AML-193 (cell line): ENCODE results near the gene RNASET2.
A peak's percentile ranks its signal among the peaks of the same experiment; 100 is the strongest.
"Not testable (repeated sequence)": the region's sequence is repeated elsewhere in the genome, so short reads cannot be mapped to it uniquely, and the experiment has no call there.

Source experiments
- DNase-seq, 2 experiments: peaks; one replicate each; lab custom pipeline; 2025; lab: John Stamatoyannopoulos, UW

RNASET2 gene

GRCh38 chr6:166927240-166927934 is 29.0 kb downstream of the RNASET2 start:
- no peak for DNase-seq

DNA sequence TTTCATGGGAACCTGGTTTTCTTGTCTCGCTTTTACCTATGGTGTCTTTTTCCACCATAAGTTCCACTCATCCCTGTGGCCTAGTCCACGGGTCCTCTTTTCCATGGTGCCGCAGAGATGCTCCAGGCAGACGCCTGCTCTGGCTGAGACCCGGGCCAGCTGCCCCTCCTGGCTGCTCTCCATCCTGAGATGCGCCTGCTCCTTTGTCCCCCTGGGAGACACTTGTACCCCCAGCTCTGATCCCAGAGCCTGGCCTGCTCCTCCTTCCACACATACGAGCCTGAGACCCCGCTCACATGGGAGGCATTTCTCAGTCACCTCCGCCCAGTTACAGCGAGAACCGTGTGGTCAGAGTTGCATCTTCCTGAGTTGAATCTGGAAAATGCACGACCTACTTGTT is 29.6 kb downstream of the RNASET2 start:
- DNase-seq = no peak

GRCh38 chr6:166925141-166925996 is 31.0 kb downstream of the RNASET2 start:
- no peak for DNase-seq

GRCh38 chr6:166924531-166924930 is 31.8 kb downstream of the RNASET2 start:
- DNase-seq = no peak

- no peak for DNase-seq
Observed at GRCh38 chr6:166922937-166923336, 33.4 kb downstream of the RNASET2 start.

- no peak for DNase-seq
Observed at GRCh38 chr6:166921570-166921969, 34.8 kb downstream of the RNASET2 start.

GRCh38 chr6:166916824-166917223 is 39.5 kb downstream of the RNASET2 start:
- no peak for DNase-seq

GRCh38 chr6:166915484-166915883 is 40.9 kb downstream of the RNASET2 start:
- DNase-seq = not testable (repeated sequence)

- not testable (repeated sequence) for DNase-seq
Observed at GRCh38 chr6:166914952-166915351, 41.4 kb downstream of the RNASET2 start.

GRCh38 chr6:166911248-166911677 is 45.1 kb downstream of the RNASET2 start:
- no peak for DNase-seq

- DNase-seq = no peak
Observed at GRCh38 chr6:166910601-166911000, 45.7 kb downstream of the RNASET2 start.

DNA sequence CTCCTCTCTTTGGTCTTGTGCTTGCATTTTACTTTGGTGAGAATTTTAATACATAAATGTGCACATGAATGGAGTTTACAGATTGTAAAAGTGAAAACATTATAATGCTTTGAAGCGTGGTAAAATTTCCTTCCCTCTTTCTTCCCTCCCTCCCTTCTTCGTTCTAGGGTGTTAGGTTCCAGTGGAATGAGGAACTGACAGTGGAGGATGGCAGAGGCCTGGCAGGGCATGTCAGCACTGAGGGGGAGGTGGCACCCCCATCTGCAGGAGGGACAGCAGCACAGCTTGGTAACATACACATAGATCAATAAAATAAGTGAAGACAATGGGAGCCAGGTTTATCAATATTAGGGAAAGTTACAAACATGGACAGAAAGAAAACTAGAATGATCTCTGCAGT is 47.5 kb downstream of the RNASET2 start:
- DNase-seq = peak; percentile 22 to 31

- no peak for DNase-seq
Observed at GRCh38 chr6:166907871-166908806, 48.2 kb downstream of the RNASET2 start.

DNA sequence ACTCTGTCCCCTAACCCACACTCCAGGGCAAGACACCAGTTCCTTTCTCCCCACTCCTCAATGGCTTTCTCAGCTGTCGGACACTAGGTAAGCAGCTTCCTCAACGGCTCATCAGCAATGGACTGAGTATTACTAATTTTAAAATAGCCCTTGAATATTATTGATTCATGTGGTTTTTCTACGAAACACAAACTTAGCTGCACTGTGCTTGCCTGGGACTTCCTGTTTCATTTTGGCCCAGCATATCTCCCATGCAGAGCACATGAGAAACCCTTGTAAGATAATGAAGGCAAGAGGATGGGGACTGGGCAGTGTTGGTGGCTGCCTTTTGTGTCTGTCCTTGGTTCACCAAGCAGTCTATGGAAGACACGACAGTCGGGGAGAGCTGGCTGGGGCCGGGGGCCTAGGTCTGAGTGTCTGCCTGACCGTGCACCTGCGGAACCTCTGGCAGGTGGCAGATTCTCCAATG is 48.9 kb downstream of the RNASET2 start:
- DNase-seq = peak; percentile 10 to 21

DNA sequence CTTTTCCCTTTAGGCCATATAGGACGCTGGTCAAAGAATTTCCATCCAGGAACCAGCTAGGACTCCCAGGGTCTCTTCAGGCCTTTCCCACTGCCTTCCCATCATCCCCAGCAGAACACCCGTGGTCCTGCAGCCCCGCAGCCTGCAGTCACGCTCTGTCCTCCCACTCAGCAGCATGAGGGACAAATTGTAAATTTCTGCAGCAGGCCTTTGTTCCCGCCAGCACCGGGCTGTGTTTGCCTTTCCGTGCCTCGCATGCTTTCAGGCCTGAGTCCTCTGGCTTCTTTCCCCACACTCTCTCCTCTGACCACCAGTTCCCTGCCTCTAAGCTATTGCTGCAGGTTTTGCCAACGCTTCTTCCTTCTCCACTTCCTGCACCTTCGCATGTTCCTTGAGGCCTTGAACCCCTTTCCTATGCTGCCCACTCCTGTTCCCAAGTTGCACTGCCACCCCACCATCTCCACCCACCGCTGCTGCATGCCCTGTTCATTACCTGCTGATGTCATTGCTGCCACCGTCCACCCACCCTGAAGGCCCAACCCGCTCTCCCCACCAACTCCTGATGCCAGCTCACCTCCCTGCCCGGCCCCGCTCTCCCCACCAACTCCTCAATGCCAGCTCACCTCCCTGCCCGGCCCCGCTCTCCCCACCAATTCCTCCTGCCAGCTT is 49.8 kb downstream of the RNASET2 start:
- DNase-seq = no peak

DNA sequence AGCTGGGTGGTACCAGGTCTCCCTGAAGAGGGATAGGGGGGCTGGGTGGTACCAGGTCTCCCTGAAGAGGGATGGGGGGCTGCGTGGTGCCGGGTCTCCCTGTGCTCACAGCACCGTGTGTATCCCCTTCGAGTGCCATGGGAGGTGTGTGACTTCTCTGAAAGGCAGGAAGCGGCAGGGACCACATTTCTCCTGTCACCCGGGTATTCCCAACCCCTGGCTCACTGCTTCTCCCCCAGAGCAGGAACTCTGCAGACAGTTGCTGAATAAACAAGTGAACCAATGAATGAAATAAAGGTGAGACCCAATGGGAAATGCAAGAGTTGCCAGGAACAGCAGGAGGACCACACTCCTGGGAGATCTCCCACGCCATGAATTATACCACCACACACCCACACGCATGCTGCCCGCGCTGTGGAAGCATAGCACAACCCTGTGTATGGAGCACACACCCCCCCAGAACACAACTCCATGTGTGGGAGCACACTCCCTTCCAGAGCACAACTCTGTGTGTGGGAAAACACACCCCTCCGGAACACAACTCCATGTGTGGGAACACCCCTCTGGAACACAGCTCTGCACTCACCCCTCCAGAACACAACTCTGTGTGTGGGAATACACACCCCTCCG is 50.7 kb downstream of the RNASET2 start:
- DNase-seq = no peak

- no peak for DNase-seq
Observed at GRCh38 chr6:166905013-166905412, 51.3 kb downstream of the RNASET2 start.

DNA sequence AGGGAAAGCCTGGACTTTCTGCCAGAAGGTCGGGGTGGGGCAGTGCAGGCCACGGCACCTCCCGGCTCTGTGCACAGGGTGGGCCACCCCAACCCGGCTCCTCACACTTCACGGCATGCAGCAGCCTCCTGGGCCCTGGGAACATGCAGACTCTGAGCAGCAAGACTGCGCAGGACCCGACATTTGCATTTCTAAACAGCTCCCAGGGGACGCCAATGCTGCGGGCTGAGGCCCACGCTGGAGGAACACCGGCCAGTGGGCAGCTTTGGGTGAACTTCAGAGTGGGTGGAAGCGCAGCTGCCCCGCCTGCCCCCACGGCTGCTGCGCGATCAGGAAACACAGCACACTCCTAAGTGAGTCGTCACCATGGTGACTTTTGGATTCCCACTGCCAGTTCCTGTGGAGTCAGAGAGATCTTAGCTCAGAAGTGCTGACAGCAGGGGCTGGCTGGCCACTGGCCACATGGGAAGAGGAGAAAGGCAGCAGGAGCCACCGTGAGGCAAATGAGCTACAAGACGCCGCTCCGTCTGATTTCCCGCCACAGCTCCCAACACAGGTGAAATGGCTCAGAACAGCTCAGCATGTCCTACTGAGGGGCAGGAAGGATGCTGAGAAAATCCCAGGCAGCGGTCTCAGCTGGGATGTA is 52.1 kb downstream of the RNASET2 start:
- no peak for DNase-seq

DNA sequence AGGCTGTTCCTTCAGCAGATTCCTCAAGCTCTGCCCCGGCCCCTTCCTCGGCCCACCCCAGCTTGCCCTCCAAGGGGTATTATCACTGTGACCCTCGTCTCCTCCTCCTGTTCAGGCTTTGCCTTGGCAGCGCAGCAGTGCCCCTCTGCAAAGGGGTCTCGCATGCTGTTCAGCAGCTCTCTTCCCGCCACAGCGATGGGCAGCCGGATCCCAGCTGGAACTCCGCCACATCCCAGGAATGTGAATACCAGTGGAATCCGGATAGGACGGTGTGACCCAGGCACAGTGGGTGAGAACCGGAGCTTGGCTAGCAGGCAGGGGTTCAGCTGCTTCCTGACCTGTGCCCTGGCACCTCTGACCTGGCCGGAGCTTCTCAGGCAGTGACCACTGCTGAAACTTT is 52.9 kb downstream of the RNASET2 start:
- no peak for DNase-seq

DNA sequence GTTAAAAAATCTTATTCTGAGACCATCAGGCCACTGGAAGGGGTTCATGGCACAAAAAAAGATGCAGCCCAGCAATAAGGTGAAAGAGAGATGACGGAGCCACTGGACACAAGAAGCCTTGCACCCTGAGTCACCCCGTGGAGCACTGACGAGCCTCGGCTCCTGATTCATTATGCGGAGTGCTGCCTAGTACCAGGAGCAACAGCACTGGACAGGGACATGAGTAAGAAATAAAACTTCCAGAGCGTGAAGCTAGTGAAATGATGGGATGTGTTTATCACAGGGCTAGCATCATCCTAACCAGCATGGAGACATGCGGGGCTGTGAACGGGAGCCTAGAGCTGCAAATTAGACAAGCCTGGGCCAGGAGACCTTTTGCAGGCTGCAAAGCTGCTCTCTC is 53.3 kb downstream of the RNASET2 start:
- no peak for DNase-seq
